Type B pancreatic cell (in vitro differentiated cells): ENCODE measurements around the gene ARHGDIA. TPM values are rescaled to one million over a fixed set of nuclear protein-coding genes. Genes with fewer than 3 reads are reported as not detected.

Experiments used
- DNase-seq: peaks from one replicate; pipeline ENCODE4 v3.0.0; 2021; ENCODE audit warnings: mixed read lengths; ENCODE audit not compliant: unreplicated experiment; ENCODE audit errors: extremely low spot score
- H3K27ac Mint-ChIP-seq: 2 replicates; pipeline ENCODE4 v1.8.0; 2021; ENCODE audit warnings: mild to moderate bottlenecking, mixed read lengths
- H3K27me3 Mint-ChIP-seq: 2 replicates; pipeline ENCODE4 v1.8.0; 2021; ENCODE audit warnings: mixed read lengths
- H3K36me3 Mint-ChIP-seq: 2 replicates; pipeline ENCODE4 v1.8.0; 2021; ENCODE audit warnings: mixed read lengths
- H3K4me1 Mint-ChIP-seq: one replicate; pipeline ENCODE4 v1.8.0; 2021; ENCODE audit warnings: mixed read lengths; ENCODE audit not compliant: unreplicated experiment
- H3K4me3 Mint-ChIP-seq: 2 replicates; pipeline ENCODE4 v1.8.0; 2021; ENCODE audit warnings: mild to moderate bottlenecking, mixed read lengths
- H3K9me3 Mint-ChIP-seq: 2 replicates; pipeline ENCODE4 v1.8.0; 2021; ENCODE audit warnings: mixed read lengths
- total RNA-seq: library from RNA; stranded (reverse); gene quantifications from 2 replicates; pipeline ENCODE4 v1.2.1, GENCODE V29; 2021; ENCODE audit warnings: low replicate concordance
- TF ChIP-seq, protein P1 (sequence below): fragments of 200-600 bp; sonication (generic); conservative IDR thresholded peaks from 2 replicates; pipeline ENCODE4 v1.5.0; 2021; ENCODE audit warnings: antibody characterized with exemption, mild to moderate bottlenecking

Gene ARHGDIA
- total RNA-seq, 1 donor from 2014 or later: 250 TPM

- Mint-ChIP-seq H3K36me3 (peaks cover 10% of the 10 kb centered on the region), H3K27me3 (no peaks in the 10 kb centered on the region), H3K4me3 (no peak overlapping the region), H3K27ac (peak overlapping the region; percentile 75), H3K9me3 (no peaks in the 10 kb centered on the region), H3K4me1 (peaks cover 20% of the 10 kb centered on the region)
- no peak for DNase-seq
- TF ChIP-seq, protein P1, sequence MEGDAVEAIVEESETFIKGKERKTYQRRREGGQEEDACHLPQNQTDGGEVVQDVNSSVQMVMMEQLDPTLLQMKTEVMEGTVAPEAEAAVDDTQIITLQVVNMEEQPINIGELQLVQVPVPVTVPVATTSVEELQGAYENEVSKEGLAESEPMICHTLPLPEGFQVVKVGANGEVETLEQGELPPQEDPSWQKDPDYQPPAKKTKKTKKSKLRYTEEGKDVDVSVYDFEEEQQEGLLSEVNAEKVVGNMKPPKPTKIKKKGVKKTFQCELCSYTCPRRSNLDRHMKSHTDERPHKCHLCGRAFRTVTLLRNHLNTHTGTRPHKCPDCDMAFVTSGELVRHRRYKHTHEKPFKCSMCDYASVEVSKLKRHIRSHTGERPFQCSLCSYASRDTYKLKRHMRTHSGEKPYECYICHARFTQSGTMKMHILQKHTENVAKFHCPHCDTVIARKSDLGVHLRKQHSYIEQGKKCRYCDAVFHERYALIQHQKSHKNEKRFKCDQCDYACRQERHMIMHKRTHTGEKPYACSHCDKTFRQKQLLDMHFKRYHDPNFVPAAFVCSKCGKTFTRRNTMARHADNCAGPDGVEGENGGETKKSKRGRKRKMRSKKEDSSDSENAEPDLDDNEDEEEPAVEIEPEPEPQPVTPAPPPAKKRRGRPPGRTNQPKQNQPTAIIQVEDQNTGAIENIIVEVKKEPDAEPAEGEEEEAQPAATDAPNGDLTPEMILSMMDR: no peak
Observed at GRCh38 chr17:81865733-81866439, 5.3 kb downstream of the ARHGDIA start.

DNA sequence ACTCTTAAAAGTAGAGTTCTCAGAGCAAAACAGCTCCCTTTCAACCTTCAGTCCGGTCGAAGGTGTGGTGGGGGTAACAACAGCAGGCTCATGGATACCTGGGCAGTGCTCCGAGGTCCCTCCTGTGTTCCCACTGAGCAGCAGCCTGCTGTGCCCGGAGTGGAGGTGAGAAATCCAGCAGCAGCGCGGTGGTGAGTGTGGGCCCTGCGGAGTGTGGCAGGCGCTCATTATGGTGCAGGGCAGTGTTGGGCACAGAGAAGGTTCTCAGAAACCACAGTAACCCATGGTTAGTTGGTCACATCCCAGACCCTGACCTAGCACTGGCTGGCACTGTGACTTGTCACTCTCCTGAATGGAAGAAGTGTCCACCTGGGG, 5.8 kb downstream of the ARHGDIA start:
- Mint-ChIP-seq H3K4me1 (peaks cover 20% of the 10 kb centered on the region), H3K27me3 (peaks cover 3% of the 10 kb centered on the region), H3K4me3 (no peak overlapping the region), H3K27ac (peak overlapping the region; percentile 75), H3K9me3 (no peaks in the 10 kb centered on the region), H3K36me3 (peaks cover 13% of the 10 kb centered on the region)
- TF ChIP-seq, protein P1: no peak
- no peak for DNase-seq

DNA sequence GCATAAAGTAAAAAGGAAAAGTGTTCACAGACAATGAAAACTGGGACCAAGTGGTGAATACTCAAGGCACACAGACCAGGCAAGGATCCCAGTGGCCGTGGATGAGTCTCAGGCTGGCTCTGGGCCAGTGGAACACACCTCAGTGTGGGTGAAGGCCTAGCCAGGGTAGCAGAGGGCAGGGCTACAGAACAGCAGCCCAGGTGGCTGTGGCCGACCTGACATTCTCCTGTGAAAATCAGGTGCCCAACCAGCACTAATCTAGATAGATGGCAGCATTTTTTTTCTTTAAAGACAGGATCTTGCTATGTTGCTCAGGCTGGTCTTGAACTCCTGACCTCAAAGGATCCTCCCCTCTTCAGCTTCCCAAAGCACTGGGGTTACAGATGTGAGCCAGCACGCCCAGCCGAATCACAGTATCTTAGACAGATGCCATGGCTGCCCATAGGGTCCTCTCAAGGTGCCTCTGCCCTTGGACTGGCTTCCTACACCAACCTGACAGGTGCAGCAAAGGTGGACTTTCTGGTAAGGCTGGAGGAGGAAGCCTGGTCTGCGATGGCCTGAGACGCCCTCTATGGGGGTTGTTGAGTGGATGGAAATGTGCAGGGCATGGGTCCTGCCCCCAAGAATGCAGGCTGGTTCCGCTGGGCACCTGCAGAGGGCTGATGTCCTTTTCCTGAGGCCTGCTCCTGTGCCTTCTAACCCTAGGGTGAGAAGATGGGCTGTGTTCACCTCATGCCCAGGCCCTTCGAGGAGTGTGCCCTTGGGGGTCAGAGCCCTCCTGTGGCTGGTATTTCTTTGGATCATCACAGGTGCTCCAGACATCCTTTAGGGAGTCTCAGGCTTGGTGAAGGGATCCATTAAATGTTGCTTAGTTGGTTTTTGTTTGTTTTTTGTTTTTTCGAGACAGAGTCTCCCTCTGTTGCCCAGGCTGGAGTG, 7.0 kb downstream of the ARHGDIA start:
- TF ChIP-seq, protein P1: no peak
- peak overlapping the region; percentile 72 for H3K27ac Mint-ChIP-seq
- peak overlapping the region; percentile 80 for H3K4me3 Mint-ChIP-seq

DNA sequence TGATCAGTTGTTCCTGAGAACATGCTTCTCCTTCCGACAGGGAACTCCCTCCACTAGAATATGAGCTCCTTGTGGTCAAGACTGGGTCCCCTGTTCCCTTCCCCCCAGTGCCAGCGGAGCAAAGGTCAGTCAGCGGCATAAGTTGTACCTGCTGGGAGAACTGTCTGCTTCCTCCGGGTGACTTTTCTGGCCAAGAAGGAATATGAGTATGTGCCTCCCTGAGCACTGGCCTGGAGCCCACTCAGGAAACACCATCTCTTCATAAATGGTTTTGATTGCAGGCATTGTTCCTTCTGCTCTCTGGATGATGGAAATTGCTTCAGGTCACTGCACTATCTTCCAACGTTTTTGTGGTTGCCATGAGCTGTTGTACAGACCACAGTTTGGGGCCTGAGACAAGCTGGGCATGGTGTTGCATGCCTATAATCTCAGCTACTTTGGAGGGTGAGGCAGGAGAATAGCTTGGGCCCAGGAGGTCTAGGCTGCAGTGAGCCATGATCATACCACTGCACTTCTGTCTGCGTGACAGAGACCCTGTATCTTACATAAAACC, 7.9 kb downstream of the ARHGDIA start:
- Mint-ChIP-seq H3K27ac (peak overlapping the region; percentile 72), H3K36me3 (peaks cover 19% of the 10 kb centered on the region), H3K4me1 (peaks cover 21% of the 10 kb centered on the region), H3K4me3 (peak overlapping the region; percentile 80), H3K27me3 (peaks cover 3% of the 10 kb centered on the region), H3K9me3 (no peaks in the 10 kb centered on the region)
- TF ChIP-seq, protein P1: no peak
- no peak for DNase-seq

More for the DNA sequence above, 7.0 kb downstream of the ARHGDIA start:
- H3K27me3 Mint-ChIP-seq: peaks cover 3% of the 10 kb centered on the region
- H3K36me3 Mint-ChIP-seq: peaks cover 19% of the 10 kb centered on the region
- H3K4me1 Mint-ChIP-seq: peaks cover 21% of the 10 kb centered on the region
- no peak for DNase-seq
- no peaks in the 10 kb centered on the region for H3K9me3 Mint-ChIP-seq

- Mint-ChIP-seq H3K4me3 (peak overlapping the region; percentile 96), H3K4me1 (peaks cover 14% of the 10 kb centered on the region), H3K27ac (peak overlapping the region; percentile 99), H3K9me3 (no peaks in the 10 kb centered on the region), H3K27me3 (peaks cover 3% of the 10 kb centered on the region), H3K36me3 (peaks cover 23% of the 10 kb centered on the region)
- TF ChIP-seq, protein P1: no peak
- peak; percentile 99 for DNase-seq
Observed at GRCh38 chr17:81860756-81861568, 10.2 kb downstream of the ARHGDIA start.
